Peyer's patch (tissue), 4 donors: ENCODE measurements around the gene HTR7. TPM values are rescaled to one million over a fixed set of nuclear protein-coding genes. Genes with fewer than 3 reads are reported as not detected.

Source experiments
- DNase-seq, 3 donors: peaks; one replicate each; pipeline ENCODE4 v3.0.0-alpha.2; 2017 to 2019
- H3K27ac ChIP-seq, 4 donors: fragments of 200-600 bp; sonication (generic); one replicate each; pipeline ENCODE4 v1.5.1; 2016 to 2019
- H3K27me3 ChIP-seq, 2 donors: fragments of 200-600 bp; sonication (generic); one replicate each; pipeline ENCODE4 v1.5.1; 2019
- H3K36me3 ChIP-seq, 3 donors: fragments of 200-600 bp; sonication (generic); one replicate each; pipeline ENCODE4 v1.5.1; 2016 to 2019
- H3K4me1 ChIP-seq, 4 donors: fragments of 200-600 bp; sonication (generic); one replicate each; pipeline ENCODE4 v1.5.1; 2016 to 2019
- H3K4me3 ChIP-seq, 4 donors: fragments of 200-600 bp; sonication (generic); 1 replicate in 3 of 4; 2 replicates in 1 of 4; pipeline ENCODE4 v1.5.1; 2016 to 2019; ENCODE audit warnings: mild to moderate bottlenecking in 1 of 4
- H3K9me3 ChIP-seq, 4 donors: fragments of 200-600 bp; sonication (generic); one replicate each; pipeline ENCODE4 v1.5.1; 2016 to 2019; ENCODE audit warnings: mild to moderate bottlenecking in 1 of 4
- POLR2A ChIP-seq, 2 donors: fragments of 450-650 bp; IDR thresholded peaks; one replicate each; pipeline ENCODE4 v1.5.1; 2017; ENCODE audit warnings: antibody characterized with exemption in 2 of 2, mild to moderate bottlenecking in 2 of 2, moderate library complexity in 2 of 2
- total RNA-seq, 4 donors: library from RNA; depleted of rRNA; stranded (reverse); fragments of >200 nt; gene quantifications; one replicate each; pipeline ENCODE4 v1.1.0, GENCODE V29; 2016
- TF ChIP-seq, protein P1 (sequence below), 6 experiments: fragments of 450-650 bp in 4 of 6; fragments of 200-600 bp in 2 of 6; sonication (generic) in 1 of 6; IDR thresholded peaks; one replicate each; pipeline ENCODE4 v1.5.1; 2017 to 2019; ENCODE audit warnings: antibody characterized with exemption in 6 of 6, mild to moderate bottlenecking in 3 of 6, moderate library complexity in 1 of 6

Gene HTR7
- total RNA-seq, 4 donors from 2014 or later = 0.35 to 9.1 (median 0.85) TPM

DNA sequence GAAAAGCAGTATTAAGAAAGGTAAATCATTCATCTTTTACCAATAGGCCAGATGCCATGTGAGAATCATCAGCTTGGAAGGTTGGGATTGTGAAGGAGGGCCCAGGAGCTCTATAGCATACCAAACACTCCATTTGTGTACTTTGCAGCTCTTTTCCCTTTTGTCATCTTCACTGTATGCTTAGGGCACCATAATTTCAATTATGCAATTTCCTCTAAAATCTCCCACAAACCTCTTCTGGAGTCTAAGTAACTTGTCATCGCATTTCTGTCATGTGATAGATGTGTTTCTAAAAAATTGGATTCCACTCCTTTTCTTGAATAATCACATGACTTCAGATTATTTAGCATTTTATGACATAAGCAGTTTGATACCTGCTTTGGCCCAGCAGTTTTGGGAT is 31.8 kb upstream of the HTR7 start:
- TF ChIP-seq, protein P1, sequence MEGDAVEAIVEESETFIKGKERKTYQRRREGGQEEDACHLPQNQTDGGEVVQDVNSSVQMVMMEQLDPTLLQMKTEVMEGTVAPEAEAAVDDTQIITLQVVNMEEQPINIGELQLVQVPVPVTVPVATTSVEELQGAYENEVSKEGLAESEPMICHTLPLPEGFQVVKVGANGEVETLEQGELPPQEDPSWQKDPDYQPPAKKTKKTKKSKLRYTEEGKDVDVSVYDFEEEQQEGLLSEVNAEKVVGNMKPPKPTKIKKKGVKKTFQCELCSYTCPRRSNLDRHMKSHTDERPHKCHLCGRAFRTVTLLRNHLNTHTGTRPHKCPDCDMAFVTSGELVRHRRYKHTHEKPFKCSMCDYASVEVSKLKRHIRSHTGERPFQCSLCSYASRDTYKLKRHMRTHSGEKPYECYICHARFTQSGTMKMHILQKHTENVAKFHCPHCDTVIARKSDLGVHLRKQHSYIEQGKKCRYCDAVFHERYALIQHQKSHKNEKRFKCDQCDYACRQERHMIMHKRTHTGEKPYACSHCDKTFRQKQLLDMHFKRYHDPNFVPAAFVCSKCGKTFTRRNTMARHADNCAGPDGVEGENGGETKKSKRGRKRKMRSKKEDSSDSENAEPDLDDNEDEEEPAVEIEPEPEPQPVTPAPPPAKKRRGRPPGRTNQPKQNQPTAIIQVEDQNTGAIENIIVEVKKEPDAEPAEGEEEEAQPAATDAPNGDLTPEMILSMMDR (IDR thresholded peaks at IDR 0.05) = no peak
- no peak for TF ChIP-seq POLR2A (IDR thresholded peaks at IDR 0.05)
- no peaks in the 10 kb centered on the region for H3K4me1 ChIP-seq
- H3K27ac ChIP-seq = no peak overlapping the region
- peaks cover 0 to 63% (median 0%) of the 10 kb centered on the region in 3 donors for H3K36me3 ChIP-seq
- H3K9me3 ChIP-seq = no peaks in the 10 kb centered on the region
- H3K4me3 ChIP-seq = no peak overlapping the region
- no peaks in the 10 kb centered on the region for H3K27me3 ChIP-seq
- DNase-seq = no peak

DNA sequence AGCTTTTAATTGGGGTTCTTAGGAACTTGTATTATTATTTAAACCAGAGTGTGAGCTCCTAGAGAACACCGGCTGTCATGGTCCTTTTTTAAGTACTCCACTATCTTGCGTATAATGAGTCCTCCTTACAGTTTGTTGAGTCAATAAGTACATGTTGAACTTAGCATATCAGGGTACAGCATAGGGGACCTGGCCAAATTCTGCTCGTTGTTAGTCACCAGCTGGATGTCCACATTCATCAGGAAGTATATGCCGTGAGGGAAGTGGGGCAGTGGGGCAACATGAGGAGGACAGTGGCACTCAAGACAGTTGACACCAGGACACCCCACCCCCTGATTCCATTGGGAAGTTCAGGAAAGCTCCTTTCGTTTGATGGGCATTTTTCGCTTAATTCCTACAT is 30.5 kb upstream of the HTR7 start:
- Histone ChIP-seq H3K36me3 (peaks cover 0 to 60% (median 0%) of the 10 kb centered on the region in 3 donors), H3K27ac (no peak overlapping the region), H3K27me3 (no peaks in the 10 kb centered on the region), H3K4me1 (no peaks in the 10 kb centered on the region), H3K4me3 (no peak overlapping the region), H3K9me3 (no peaks in the 10 kb centered on the region)
- DNase-seq = no peak
- no peak for TF ChIP-seq POLR2A (IDR thresholded peaks at IDR 0.05)
- TF ChIP-seq, protein P1 (IDR thresholded peaks at IDR 0.05) = no peak

DNA sequence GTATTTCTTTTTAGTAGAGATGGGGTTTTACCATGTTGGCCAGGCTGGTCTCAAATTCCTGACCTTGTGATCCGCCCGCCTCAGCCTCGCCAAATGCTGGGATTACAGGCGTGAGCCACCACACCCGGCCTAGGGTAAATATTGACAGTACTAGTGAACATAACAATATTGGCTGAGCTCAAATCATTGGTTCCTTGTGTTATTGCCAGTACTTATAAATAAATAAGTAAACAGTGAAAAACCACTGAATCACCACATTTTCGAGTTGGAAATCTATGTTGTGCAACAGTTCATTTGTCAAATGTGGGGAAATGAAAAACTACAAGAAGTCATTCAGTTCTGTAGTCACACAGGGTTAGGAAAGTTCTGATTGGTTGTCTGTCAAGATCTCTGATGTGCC is 29.7 kb upstream of the HTR7 start:
- no peak for DNase-seq
- Histone ChIP-seq H3K9me3 (no peaks in the 10 kb centered on the region), H3K27me3 (no peaks in the 10 kb centered on the region), H3K36me3 (peaks cover 0 to 55% (median 0%) of the 10 kb centered on the region in 3 donors), H3K4me1 (no peaks in the 10 kb centered on the region), H3K27ac (no peak overlapping the region), H3K4me3 (no peak overlapping the region)
- TF ChIP-seq, protein P1 (IDR thresholded peaks at IDR 0.05) = no peak
- TF ChIP-seq POLR2A (IDR thresholded peaks at IDR 0.05) = no peak

DNA sequence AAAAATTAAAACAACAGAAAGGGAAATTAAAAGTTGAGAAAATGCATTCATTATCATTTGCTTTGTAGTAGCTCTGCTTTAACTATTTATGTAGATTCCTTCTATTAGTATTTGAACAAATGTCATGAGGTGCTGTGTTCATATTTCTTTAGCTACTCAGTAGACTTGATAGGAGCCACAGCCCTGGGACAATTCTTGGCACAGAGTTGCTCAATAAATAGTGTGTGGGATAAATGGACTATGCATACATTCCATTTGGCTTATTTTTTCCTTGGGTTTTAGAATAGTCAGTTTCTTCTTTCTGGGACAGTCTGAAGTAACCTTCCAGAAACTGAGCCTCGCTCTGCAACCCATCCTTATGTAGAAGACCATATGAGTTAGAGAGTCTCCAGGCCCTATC is 27.3 kb upstream of the HTR7 start:
- H3K27ac ChIP-seq = no peak overlapping the region
- peaks cover 0 to 69% (median 0%) of the 10 kb centered on the region in 3 donors for H3K36me3 ChIP-seq
- DNase-seq = no peak

DNA sequence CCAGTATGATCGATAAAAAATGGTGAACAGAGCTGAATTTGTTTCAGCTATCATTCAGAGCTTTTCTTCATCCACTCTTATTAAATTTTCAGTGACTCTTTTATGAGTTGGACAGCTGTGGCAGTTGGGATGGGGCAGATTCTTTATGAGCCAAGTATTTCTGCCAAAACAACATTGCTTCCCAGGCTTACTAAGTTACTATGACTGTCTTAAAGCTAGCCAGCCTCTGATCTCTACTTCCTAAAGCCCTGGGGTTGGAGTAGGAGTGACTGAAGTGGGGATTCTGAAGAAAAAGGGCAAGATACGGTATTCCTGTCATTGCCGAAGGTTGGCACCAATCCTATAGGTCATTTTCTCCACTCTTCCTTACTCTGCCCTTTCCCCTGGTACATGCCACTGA is 26.6 kb upstream of the HTR7 start:
- H3K4me1 ChIP-seq = no peaks in the 10 kb centered on the region
- H3K9me3 ChIP-seq = no peaks in the 10 kb centered on the region
- DNase-seq = no peak
- H3K27ac ChIP-seq = no peak overlapping the region
- no peaks in the 10 kb centered on the region for H3K27me3 ChIP-seq
- peaks cover 0 to 66% (median 0%) of the 10 kb centered on the region in 3 donors for H3K36me3 ChIP-seq
- no peak overlapping the region for H3K4me3 ChIP-seq
- no peak for TF ChIP-seq POLR2A (IDR thresholded peaks at IDR 0.05)
- TF ChIP-seq, protein P1 (IDR thresholded peaks at IDR 0.05) = no peak

More for the DNA sequence above, 27.3 kb upstream of the HTR7 start:
- Histone ChIP-seq H3K4me1 (no peaks in the 10 kb centered on the region), H3K4me3 (no peak overlapping the region), H3K9me3 (no peaks in the 10 kb centered on the region), H3K27me3 (no peaks in the 10 kb centered on the region)
- TF ChIP-seq, protein P1 (IDR thresholded peaks at IDR 0.05) = no peak
- TF ChIP-seq POLR2A (IDR thresholded peaks at IDR 0.05) = no peak
